PC-9 (cell line): ENCODE results near the gene ADORA2B.

Source experiments
- CTCF ChIP-seq: fragments of 200-600 bp; sonication (generic); conservative IDR thresholded peaks from 2 replicates; pipeline ENCODE4 v1.6.1; 2017; ENCODE audit warnings: mixed run types, antibody characterized with exemption, mild to moderate bottlenecking, moderate library complexity
- EZH2 ChIP-seq: fragments of 200-600 bp; sonication (generic); IDR thresholded peaks from 2 replicates; pipeline ENCODE4 v1.8.0; 2017; ENCODE audit warnings: antibody characterized with exemption, low read depth

- TF ChIP-seq CTCF (no peak), EZH2 (no peak)
Observed at GRCh38 chr17:15952048-15952532, 7.2 kb downstream of the ADORA2B start.
